HG03196 (cell line): ENCODE results near the gene TTR.

ENCODE experiments used
- ATAC-seq: cut with Tn5 transposase; IDR thresholded peaks from one replicate; pipeline ENCODE4 v1.9.1; 2021; ENCODE audit not compliant: unreplicated experiment

Gene TTR

DNA sequence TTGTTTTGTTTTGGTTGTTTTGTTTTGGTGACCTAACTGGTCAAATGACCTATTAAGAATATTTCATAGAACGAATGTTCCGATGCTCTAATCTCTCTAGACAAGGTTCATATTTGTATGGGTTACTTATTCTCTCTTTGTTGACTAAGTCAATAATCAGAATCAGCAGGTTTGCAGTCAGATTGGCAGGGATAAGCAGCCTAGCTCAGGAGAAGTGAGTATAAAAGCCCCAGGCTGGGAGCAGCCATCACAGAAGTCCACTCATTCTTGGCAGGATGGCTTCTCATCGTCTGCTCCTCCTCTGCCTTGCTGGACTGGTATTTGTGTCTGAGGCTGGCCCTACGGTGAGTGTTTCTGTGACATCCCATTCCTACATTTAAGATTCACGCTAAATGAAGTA lies at the start of gene TTR:
Gene TTR, plus strand, starts transcription at position 250 of the 400 bp plus-strand sequence. Its CDS starts 26 bp downstream, at position 276.
- ATAC-seq = no peak

- no peak for ATAC-seq
These were observed 45.2 kb upstream of the TTR start for GRCh38 chr18:31546476-31546875.

GRCh38 chr18:31548853-31549252 lies 42.8 kb upstream of the TTR start:
- ATAC-seq = no peak

GRCh38 chr18:31549416-31549815 lies 42.3 kb upstream of the TTR start:
- no peak for ATAC-seq

GRCh38 chr18:31551883-31552282 lies 39.8 kb upstream of the TTR start:
- ATAC-seq = no peak

- ATAC-seq = no peak
These were observed 37.9 kb upstream of the TTR start for GRCh38 chr18:31553800-31554199.

DNA sequence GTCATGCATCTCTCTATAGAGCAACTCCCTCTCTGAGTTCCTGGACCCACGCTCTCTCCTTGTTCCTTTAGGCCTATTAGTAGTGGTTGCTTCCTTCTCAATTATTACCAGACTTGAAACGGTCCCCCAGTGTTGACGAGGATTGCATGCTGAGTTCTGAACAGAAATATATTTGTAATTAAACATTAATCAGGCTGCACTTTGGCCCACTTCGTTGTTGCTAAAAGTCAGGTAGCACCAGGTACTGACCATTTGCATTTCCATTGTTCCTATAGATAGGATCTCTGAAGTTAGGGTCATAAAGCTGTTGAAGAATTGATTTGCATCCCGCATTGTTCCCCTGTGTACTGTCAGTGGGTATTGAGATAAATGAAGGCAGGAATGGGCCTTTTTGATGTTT lies 36.9 kb upstream of the TTR start:
- ATAC-seq = no peak

DNA sequence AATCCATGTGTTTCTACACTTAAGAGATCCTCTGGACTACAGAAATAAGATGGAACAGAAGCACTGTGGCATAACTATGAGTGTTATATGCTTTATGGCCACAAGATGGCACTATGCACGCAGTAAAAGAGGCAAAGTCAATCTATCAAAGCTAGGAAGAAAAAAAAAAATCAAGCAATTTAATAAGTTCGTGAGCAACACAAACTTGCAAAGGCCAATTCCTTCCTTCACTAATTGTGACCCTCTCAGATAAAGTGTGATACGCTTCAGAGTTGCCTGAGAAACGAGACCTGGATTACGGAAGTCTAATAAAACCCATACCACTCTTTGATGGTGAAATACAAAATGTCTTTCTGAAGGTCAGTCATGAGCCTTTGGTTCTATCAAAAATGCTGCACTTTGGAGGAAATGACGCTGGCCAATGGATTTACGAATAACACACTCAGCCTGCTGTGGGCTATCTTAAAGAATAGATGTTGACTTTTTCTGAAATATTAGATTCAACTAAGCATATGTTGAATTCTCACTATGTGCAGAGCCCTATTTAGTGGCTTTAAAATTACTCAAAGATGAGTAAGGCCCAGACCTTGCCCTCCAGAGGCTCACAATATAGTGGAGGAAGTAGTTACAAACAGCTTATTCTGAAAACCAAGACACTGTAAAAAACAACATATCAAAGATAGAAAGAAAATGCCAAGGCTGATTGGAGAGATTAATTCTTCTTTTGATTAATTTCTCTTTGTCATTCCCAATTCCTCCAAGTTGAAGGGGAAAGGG lies 35.5 kb upstream of the TTR start:
- no peak for ATAC-seq

DNA sequence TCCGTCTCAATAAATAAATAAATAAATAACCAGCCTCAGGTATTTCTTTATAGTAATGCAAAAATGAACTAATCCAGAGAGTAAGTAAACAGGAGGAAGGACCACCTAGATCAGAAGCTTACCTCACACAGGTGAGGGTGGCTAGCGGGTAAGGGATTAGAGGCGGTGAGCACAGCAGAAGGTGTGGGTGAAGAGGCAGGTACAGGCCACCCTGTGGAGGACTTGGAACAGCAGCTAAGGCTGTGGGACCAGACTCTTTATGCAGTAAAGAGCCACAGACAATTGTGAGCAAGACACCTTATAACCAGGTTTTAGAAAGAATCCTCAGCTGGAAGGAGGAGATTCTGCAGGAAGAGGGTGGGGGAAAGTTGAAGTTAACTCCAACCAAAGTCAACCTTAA lies 34.2 kb upstream of the TTR start:
- no peak for ATAC-seq

DNA sequence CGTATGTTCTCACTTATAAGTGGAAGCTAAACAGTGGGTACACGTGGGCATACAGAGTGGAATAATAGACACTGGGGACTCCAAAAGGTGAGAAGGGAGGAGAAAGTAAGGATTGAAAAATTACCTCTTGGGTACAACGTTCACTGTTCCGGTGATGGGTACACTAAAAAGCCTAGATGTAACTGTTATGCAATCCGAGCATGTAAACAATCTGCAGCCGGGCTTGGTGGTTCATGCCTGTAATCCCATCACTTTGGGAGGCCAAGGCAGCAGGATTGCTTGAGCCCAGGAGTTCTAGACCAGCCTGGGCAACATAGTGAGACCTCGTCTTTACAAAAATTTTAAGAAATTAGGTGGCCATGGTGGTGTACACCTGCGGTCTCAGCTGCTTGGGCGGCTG lies 33.1 kb upstream of the TTR start:
- ATAC-seq = no peak

GRCh38 chr18:31562726-31563125 lies 29.0 kb upstream of the TTR start:
- ATAC-seq = no peak

GRCh38 chr18:31563778-31564177 lies 27.9 kb upstream of the TTR start:
- no peak for ATAC-seq

GRCh38 chr18:31565345-31565744 lies 26.3 kb upstream of the TTR start:
- no peak for ATAC-seq

DNA sequence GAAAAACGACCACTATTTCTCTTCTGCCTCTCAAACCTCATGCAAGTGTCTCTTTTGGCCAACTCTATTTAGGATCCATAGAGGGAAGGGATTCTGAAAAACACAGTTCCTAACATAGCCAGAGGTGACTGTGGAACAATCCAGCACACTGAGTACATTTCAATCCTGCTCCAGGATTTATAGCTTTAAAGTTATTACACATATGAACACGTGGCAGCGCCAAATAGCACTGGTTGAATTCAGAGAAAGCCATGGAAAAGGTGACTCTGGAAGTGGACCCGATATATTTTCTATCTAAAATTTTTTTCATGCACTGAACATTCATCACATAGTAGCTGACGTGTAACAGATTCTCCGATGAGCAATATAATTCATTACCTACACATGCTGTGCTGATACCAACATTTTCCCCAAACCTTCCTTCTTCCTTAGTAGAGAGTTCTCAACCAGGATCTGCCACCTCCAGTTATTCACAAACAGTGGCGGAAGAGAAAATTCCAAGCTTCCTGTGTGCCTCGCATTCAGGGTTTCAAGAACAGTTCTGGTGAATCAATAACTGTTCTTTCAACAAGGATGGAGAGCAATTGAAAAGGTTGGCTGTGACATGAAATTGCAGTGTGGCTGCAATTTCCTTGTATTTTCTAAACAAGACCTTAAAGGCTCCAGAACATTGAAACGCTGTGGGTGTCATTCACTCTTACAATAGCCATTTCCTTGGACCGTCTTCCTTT lies 25.7 kb upstream of the TTR start:
- ATAC-seq = no peak

DNA sequence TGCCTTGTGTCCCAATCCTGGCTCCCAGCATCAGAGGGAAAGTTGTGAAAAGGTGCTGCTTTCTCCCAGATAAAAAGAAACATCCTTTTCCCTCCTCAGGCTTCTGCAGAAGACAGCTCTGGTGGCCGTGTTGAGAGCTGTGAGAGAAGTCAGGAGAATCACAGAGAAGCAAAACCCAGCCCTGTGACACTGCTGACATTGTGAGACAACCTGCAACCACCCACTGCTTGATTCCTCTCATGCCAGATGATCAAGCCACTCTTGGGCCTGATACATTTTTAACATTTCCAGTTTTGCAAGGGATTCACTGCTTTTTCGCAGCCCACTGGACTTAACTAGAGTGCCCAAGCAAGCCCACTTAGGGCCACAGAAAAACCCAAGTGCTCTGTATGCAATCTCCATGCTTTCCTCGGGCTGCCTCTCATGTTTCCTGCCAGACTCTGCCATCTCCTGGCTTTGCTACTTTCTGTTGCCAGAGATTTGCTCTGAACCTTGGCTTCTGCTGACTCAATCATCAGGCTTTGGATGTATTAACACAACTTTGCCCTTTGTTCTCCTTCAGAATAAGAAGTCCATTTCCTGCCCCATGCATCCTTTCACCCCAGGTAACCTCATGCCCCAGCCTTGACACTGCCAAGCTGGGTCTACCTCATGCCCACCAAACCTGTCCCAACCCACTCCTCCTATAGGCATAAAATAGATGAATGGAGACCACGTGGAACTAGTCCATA lies 24.9 kb upstream of the TTR start:
- ATAC-seq = no peak

GRCh38 chr18:31572368-31572767 lies 19.3 kb upstream of the TTR start:
- ATAC-seq = no peak

GRCh38 chr18:31573051-31573450 lies 18.6 kb upstream of the TTR start:
- ATAC-seq = no peak

- no peak for ATAC-seq
These were observed 17.3 kb upstream of the TTR start for GRCh38 chr18:31574359-31574758.

DNA sequence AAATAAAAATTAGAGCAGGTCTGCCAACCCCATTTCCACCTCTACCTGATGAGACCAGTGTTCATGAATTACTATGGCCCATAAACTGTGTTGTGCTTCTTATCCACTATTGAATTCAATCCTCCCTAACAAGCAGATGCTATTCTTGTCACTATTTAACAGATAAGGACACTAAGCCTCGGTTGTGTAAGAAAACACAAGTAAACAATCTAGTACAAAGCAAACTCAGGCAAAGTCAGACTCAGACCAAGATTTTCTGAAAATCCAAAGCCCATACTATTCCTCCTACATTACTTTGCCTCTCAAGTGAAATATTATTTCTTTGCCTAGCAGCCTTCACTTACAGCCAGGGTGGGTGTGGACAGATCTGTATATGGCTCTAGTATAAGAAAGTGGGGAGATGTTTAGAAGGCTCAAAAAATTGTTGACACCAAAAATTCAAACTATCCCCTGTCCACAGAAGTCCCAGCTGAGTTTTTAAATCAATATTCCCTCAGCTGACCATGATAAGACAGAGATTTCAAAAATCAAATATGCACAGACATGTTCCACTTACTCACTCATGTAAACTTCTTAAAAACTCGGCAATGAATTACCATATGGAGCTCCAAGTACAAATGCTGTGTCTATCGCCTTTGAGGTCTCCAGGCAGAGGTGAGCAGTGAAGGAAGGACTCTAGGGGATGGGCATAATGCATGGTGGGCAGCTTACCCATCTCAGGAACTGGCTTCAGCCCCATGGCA lies 16.0 kb upstream of the TTR start:
- no peak for ATAC-seq

GRCh38 chr18:31576670-31577069 lies 15.0 kb upstream of the TTR start:
- ATAC-seq = no peak

- ATAC-seq = no peak
These were observed 14.5 kb upstream of the TTR start for GRCh38 chr18:31577195-31577594.
